Erythroblast (primary cell): ENCODE data around the gene CTAG2.

ENCODE experiments used
- DNase-seq, 2 experiments: peaks; one replicate each; lab custom pipeline; 2025; lab: John Stamatoyannopoulos, UW
- GATA1 ChIP-seq: IDR thresholded peaks from 2 replicates; pipeline ENCODE4 v1.6.1; 2011; ENCODE audit warnings: low read depth, mild to moderate bottlenecking, control low read depth, low read length, moderate library complexity
- POLR2A ChIP-seq: IDR thresholded peaks from 2 replicates; pipeline ENCODE4 v1.6.1; 2011; ENCODE audit warnings: mild to moderate bottlenecking, low read length

The CTAG2 gene

DNA sequence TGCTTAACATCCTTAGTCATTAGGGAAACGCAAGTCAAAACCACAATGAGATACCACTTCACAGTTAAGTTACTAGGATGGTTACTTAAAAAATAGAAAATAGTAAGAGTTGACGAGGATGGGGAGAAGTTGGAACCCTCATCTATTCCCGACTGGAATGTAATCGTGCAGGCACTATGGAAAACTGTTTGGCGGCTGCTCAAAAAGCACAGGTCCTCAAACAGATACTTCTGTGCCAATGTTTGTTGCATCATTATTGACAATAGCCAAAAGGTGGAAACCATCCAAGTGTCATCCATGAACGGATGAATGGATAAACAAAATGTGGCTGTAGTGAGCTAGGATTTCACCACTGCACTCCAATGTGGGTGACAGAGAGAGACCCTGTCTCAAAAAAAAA, 46.0 kb downstream of the CTAG2 start:
- no peak for DNase-seq
- TF ChIP-seq POLR2A = no peak
- TF ChIP-seq GATA1 = no peak

- TF ChIP-seq POLR2A (no peak), GATA1 (no peak)
- DNase-seq = no peak
Measured at GRCh38 chrX:154605566-154605965, 47.8 kb downstream of the CTAG2 start.

DNA sequence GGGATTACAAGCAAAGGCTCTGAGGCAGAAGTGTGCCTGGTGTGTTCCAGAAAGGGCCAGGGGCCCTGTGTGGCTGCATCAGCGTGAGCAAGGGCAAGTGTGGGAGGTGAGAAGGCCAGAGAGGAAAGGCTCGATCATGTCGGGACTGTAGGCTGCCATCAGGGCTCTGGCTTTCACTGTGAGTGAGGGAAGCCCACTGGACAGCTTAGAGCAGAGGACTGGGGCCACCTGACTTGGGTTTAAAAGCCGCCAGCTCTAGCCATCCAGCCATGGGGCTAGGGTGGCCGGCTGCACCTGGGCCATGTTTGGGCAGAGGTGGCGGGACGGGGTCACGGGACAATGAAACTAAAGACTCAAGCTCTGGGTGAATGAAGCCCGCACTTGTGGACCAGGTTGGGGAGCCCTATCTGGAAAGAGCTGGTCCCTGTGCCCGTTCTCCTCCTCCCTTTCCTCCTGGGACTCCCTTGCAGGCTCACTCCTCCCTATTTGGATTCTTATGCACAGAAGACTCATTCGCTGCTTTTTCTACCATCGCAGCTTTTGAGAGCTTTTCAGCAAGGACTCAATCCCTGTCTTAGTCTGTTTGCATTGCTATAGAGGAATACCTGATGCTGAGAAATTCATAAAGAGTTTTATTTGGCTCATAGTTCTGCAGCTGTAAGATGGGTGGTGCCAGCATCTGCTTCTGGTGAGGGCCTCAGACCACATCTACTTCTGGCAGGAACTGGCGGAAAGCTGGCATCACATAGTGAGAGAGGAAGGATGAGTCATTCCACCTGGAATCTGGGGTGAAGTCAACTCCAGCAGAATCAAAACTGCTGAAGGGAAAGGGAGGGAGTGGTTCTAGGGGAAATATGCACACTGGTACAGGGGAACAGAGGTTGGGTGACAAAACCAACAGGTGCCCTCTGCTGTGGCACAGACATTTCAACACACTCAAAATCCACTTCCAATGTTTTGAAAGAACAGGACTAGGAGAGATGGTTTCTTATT, 49.6 kb downstream of the CTAG2 start:
- no peak for DNase-seq

GRCh38 chrX:154602766-154603437, 50.5 kb downstream of the CTAG2 start:
- TF ChIP-seq POLR2A = no peak
- no peak for TF ChIP-seq GATA1
- DNase-seq = no peak

More for the DNA sequence above, 49.6 kb downstream of the CTAG2 start:
- TF ChIP-seq POLR2A (no peak), GATA1 (no peak)

DNA sequence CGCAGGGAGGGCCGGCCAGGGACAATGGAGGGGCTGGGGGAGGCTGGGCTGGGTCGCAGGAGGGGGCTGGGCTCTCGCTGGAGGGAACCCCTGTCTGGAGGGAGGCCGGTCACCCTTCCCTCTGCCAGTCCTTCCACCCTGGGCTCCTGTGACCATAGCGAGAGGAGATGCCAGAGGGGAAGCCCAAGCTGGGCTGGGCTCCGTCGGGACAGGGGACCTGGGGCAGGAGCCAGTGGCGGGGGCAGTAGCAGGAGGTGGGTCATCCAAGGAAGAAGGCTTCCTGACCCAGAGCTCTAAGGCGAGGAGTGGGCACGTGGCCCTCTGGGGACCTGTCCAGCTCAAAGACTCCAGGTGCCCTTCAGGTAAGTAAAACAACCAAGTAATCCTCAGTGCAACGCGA, 51.2 kb downstream of the CTAG2 start:
- TF ChIP-seq POLR2A (no peak), GATA1 (no peak)
- no peak for DNase-seq
